Stimulated activated CD8-positive, alpha-beta memory T cell treated with anti-CD3 and anti-CD28 coated beads, Interleukin-15, amount 100 ng/mL, for 24 hours (primary cell): ENCODE results near the gene APOBEC3G.

Experiments
- DNase-seq: peaks from one replicate; pipeline ENCODE4 v3.0.0-alpha.2; 2020; ENCODE audit warnings: low read depth

The APOBEC3G gene

DNA sequence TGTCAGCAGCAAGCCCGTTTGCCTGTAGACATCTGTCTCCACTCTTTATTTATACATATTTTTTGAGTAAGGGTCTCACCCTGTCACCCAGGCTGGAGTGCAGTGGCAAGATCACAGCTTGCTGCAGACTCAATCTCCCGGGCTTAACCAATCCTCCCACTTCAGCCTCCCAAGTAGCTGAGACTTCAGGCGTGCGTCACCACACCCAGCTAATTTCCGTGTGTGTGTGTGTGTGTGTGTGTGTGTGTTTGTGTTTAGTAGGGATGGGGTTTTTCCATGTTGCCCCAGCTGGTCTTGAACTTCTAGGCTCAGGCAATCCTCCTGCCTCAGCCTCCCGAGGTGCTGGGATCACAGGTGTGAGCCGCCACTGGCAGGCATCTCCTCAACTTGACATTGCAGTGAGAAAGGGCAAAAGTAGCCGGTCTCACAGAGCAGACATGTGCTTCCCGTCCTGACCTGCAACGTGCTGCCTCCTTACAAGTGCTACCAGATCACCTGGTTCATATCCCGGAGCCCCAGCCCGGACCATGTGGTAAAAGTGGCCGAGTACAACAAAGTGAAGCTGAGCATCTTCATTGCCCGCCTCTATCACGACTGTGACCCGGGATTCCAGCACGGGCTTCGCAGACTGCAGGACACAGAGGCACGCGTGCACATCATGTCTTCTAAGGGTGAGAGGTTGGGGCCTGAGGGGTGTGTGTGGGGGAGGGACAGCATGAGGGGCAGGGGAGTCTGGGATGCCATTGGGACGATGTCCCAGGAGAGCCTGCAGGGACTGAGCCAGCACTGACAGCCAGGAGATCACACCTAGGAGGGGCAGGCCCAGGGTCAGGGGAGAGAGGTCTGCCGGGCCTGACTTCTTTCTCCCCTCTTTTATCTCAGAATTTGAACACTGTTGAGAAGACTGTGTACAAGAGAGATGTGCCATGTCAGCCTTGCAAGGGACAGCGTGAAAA lies 14.3 kb downstream of the APOBEC3G start:
- DNase-seq, result no peak

DNA sequence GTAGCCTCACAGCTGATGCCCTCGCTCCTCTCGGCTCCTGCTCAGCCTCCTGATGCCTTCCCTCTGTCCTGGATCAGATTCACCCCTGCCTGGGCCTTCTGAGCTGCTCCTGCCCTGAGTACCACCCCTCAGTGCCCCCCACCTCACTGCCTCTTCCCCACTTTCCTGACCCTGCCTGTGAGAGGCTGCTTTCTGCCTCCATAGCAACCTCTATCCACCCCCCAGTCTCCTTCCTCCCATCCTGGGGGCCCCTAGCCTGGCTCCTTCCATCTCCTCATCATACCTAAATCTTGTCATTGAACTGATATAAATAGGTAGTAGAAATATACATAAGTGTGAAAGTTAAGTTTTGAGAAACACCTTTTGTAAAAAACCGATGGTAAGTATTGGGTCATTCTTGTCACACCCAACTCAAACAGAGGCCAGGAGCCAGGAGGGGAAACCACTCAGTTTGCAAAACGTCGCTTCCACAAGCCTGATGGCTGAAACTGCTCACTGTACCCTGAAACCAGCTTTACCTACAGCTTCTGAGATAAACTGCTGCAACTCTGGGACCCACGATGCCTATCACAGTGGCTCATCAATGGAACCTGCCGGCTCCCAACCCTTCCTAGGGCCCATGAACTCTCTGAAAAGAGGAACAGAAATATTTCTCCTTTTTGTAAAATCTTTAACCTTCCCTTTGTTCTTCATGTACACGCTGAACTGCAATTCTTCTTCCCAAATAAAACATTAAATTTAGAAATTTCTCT lies 15.2 kb downstream of the APOBEC3G start:
- no peak for DNase-seq

DNA sequence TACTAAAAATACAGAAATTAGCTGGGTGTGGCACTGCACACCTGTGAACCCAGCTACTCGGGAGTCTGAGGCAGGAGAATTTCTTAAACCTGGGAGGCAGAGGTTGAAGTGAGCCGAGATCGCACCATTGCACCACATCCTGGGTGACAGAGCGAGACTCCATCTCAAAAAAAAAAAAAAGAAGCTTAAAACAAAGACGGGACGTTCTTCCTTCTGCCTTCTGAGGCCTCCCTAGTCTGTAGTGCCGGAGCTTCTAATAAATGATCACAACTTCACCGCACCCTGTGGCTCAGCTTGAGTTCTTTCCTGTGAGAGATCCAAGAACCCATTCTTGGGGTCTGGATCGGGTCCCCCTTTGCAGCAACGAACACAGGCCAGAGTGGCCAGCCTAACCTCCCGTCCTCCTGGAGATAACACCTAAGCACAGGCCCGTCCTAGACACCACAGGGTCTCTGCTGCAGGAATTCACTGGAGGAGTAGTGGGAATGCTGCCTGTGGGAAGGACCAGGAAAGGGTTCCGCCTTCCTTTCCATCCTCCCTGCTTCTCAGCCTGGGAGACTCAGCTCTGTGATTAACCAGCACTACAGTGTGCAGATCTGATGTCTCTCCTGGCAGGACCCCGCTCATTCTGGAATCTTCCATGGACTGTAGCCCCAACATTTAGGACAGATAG lies 17.8 kb downstream of the APOBEC3G start:
- DNase-seq, result no peak

DNA sequence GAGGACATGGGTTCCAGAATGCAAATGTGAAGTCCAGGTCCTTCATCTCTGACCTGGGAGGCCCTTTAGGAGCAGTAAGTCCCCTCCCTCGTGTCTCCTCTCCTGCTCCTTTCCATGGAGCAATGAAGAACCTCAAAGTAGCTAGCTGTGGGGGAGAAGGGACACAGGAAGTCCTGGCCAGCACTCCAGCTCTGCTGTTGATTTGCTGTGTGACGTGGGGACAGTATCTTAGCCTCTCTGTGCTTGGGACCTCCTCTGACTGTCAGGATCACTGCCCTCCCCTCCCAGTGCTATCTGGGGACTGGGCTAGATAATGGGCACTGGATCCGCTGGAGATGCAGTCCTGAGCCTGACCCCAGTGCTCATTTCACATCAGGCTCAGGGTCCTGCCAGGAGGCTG lies 18.9 kb downstream of the APOBEC3G start:
- DNase-seq, result no peak

DNA sequence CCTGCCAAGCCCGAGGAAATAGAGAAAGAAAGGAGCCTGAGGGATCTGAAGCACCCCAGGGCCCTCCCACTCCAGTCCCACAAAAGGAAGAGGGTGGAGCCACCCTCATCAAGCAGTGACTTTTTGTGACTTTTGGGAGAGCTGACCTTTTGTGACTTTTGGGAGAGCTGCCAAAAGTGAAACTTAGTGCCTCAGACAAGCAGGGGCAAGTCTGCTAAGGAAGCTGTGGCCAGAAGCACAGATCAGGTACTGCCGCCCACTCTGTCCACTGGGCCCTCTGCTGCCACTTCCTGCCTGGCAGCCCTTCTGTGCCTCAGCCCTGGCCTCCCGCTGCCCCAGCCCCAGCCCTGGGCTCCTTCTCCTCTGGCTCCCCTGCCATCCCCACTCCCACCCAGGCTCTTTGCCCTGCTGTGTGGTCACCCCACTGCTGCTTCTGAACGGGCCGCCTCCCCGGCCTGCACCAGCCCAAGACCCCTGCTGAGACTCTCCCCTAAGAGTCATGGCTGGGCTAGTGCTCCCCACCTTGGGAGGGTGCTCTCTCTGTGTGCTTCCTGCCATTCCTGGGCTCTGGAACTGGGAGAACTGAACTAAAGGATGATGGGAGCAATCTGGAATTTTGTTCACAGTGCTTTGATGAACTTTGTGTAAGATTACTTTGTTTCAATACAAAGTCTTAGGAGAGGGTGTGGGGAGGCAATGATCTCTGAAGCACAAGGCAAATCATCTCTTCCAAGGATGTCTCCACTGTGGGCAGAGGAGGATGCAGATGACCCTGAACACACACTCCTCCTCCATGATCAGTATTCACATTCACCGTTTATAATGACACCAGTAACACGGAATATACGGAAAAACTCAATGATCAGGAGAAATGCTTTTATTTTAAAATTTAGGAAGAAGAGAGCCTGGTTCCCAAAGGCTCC lies 20.3 kb downstream of the APOBEC3G start, which contains the start of gene APOBEC3H:
TSS of gene APOBEC3H (plus strand) at position 147 of the 923 bp plus-strand sequence. CDS start 3,035 bp downstream, outside the sequence.
- no peak for DNase-seq

DNA sequence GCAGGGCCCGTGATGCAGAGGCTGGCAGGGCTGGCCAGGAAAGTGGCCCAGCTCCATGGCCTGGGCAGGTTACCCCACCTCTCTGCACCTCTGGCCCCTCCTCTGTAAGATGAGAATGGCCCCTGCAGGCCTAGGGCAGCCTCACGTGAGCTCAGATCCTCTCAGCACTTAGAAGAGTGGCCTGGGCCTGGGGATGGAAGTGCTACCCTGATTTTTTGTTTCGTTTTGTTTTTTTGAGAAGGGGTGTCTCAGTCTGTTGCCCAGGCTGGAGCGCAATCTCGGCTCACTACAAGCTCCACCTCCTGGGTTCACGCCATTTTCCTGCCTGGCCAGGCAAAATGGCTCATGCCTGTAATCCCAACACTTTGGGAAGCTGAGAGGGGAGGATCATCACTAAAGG lies 21.0 kb downstream of the APOBEC3G start:
- DNase-seq, result no peak

DNA sequence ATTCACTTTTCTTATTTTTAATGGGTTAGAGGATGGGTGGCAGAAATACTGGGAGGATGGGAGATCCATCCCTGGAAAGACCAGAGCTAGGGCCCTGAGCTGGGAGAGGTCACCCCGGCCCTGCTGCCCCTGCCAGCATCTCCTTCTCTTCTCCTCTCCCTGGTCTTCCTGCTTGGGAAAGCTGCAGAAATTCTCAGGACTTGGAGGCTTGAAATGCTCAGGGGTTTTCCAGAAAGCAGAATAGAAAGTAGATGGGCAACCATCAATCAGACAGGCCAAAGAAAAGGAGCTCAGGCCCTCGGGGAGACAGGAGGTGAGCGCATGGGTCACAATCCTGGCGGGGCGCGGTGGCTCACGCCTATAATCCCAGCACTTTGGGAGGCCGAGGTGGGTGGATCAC lies 21.5 kb downstream of the APOBEC3G start:
- DNase-seq, result no peak

DNA sequence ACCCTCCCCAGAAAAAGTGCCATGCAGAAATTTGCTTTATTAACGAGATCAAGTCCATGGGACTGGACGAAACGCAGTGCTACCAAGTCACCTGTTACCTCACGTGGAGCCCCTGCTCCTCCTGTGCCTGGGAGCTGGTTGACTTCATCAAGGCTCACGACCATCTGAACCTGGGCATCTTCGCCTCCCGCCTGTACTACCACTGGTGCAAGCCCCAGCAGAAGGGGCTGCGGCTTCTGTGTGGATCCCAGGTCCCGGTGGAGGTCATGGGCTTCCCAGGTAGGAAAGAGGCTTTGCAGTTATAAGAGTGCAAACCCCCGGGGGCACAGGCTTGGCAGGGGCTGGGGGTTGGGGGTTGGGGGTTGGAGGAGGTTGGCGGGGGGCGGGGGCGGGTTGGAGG lies 24.2 kb downstream of the APOBEC3G start:
- no peak for DNase-seq

DNA sequence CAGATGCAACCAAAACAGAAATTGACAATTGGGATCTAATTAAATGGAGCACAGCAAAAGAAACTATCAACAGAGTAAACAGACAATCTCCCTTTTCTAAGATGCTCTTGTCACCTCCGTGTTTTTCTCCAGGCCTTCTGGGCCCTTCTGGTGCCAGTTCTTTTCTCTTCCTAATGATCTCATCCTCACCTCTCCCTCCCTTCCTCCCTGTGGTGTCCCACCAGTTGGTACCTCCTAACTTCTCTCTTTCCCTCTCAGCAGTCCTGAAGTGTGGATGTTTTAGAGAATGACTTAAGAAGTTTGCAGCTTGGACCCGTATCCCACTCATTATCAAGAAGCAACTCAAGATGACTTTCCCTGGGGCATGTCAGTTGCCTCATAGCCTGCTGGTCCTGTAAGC lies 26.4 kb downstream of the APOBEC3G start:
- no peak for DNase-seq

DNA sequence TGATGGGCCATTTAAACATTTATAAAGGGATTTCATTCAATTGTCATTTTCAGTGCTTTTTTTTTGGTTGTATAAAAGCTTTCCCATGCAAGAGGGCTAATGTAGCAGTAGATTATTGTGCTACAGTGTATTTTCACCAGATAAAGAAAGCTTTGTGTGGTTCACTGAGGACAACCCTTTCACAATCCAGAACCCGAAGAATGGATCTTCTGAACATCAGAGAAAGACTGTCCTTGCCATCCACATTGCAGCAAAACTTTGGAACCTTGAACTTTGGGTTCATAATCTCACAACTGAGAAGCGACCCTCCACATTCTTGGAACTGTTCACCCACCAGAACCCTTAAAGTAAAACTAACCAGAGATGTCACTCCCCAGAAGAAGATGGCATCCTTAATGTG lies 29.3 kb downstream of the APOBEC3G start:
- no peak for DNase-seq

DNA sequence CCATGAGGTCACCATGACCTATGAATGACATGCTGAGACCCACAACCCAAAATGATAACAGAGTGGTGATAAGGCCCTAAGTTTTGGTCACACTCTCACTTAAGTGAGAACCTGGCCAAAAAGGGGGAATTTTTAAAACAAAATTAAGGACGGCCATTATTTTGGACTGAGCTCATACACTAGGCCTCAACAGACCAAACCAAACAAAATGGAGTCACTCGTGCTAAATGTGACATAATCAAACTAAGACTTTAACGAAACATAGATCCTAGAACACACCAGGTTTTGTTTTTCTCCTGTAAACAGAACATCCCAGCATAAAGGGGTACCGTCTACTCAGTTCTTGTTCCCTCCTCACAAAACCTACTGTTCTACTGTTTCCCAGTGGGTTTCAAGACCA lies 31.4 kb downstream of the APOBEC3G start:
- no peak for DNase-seq

DNA sequence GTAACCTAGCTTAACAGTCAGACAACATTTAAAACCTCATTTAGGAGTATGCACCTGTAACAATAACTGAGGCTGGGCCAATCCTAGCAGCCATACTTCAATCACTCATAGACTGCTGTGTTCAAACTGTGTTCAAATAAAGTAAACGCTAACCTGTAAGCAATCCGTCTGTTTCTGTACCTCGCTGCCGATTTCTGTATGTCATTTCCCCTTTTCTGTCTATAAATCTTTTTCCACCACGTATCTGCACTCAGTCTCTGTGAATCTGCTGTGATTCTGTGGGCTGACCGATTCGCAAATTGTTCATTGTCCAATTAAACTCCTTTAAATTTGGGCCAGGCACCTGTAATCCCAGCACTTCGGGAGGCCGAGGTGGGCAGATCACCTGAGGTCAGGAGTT lies 32.3 kb downstream of the APOBEC3G start:
- no peak for DNase-seq

DNA sequence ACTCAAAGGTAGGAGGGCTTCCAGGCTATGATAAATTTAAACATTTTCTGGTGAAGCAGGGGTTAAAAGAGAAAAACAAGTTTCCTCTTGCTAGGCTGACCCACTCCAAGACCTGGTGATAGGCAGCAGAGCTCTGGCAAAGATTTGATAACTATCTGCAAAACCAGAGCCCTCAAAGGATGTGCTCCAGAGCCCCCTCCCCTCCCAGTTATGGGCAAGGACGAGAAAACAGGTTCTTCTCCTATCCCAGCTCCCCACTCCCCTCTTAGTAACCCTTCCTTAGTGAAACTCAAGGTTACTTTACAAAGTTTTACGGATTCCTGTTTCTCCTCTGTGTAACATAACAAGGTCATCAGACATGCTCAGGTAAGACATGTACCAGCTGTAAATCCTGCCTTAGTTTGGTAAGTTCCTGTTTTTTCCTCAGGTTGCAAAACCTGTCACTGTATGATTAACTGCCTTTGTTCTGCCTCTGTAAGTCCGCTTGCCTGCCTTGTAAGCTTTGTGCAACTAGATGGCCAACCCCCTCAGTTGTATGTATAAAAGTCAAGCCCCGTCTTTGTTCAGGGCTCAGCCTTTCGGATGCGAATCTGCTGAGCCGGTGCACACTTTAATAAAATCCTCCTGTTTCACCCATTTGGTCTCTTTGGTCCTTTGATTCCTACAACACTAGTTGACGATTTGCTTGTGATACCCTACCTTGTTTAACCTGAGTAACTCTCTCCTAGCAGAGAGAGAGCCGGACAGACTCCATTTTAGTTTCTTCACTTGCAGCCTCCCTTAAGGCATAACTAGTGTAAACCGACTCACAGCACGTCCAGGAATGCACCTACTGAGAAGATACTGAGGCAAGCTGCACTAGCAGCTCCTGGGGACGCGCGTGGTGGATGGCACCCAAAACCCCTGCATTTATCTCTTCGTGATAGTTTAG lies 33.8 kb downstream of the APOBEC3G start:
- DNase-seq, result no peak

DNA sequence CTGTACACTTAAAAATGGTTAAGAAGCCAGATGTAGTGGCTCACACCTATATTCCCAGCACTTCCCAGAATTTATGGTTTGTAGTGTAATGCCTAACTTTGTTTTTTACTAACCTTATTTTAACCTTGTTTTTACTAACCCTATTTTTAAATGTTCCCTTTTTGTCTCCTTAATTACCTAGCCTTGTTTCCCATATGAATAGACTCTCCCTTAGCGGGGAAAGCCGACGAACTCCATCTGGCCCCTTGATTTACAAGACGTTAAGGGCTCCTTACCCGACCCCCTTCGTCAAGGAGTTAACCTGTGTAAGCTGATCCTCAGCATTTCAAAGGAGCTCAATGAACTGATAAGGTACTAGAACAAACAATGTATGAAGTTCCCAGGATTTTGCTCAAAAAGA lies 37.0 kb downstream of the APOBEC3G start:
- DNase-seq, result no peak

DNA sequence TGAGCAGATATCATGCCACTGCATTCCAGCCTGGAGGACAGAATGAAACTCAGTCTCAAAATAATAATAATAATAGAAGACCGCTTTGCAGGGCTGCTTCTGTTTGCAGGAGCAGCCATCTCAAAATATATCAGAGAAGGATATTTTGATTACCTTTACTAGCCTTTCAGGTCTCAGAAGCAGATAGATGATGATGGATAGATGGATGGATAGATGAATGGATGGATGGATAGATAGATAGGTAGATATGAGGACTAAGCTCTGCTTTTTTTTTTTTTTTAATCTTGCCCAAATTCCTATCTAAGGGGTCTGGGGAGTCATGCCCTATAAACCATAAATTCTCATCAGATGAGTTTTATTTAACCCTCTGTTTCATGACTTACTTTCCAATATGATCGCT lies 38.5 kb downstream of the APOBEC3G start:
- no peak for DNase-seq

DNA sequence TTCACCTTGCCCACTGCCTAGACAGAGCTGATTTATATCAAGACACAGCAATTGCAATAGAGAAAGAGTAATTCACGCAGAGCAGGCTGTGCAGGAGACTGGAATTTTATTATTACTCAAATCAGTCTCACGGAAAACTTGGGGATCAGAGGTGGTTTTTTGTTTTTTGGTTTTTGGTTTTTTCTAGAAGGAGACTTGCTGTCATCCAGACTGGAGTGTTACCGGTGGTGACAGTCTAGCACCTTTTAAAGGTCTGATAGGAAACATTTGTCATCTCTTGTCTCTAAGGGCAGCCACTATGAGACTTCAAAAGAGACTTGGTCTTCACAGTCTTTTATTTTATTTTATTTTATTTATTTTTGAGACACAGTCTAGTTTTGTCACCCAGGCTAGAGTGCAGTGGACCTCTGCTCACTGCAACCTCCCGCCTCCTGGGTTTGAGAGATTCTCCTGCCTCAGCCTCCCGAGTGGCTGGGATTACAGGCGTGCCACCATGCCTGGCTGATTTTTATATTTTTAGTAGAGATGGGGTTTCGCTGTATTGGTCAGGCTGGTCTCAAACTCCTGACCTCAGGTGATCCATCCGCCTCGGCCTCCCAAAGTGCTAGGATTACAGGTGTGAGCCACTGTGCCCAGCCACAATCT lies 39.0 kb downstream of the APOBEC3G start:
- DNase-seq, result no peak

DNA sequence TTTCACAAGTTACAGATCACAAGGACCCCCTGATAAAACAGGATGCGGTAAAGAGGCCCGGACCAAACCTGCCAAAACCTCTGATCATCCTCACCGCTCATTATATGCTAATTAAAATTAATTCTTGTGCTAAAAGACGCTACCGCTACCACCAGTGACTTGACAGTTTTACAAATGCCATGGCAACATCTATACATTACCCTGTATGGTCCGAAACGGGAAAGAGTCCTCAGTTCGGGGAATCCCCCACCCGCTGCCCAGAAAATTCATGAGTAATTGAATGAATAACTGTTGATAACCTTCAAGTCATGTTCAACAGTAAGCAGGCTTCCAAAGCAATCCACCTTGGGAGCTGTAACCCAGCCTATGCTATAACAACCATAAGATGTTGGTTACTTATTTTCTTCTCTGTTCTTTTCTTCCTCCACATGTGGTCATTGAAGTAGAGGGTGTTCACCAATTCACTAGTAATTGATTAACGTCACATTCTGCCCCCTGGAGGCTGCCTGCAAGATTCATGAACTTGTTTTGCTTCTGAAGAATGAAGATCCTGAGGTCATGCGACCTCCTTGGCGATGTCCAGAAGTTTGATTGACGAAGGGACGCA lies 40.6 kb downstream of the APOBEC3G start:
- peak; percentile 17 for DNase-seq

DNA sequence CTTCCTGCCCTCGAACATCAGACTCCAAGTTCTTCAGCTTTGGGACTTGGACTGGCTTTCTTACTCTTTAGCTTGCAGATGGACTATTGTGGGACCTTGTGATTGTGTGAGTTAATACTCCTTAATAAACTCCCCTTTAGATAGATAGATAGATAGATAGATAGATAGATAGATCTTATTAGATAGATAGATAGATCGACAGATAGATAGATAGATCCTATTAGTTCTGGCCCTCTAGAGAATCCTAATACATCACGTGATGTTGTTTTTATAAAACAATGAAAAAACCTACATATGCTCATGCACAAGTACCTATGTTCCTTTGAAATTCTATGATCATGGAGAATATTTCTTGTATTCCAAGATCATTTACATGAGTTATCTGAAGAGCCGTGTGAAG lies 43.9 kb downstream of the APOBEC3G start:
- DNase-seq, result no peak

DNA sequence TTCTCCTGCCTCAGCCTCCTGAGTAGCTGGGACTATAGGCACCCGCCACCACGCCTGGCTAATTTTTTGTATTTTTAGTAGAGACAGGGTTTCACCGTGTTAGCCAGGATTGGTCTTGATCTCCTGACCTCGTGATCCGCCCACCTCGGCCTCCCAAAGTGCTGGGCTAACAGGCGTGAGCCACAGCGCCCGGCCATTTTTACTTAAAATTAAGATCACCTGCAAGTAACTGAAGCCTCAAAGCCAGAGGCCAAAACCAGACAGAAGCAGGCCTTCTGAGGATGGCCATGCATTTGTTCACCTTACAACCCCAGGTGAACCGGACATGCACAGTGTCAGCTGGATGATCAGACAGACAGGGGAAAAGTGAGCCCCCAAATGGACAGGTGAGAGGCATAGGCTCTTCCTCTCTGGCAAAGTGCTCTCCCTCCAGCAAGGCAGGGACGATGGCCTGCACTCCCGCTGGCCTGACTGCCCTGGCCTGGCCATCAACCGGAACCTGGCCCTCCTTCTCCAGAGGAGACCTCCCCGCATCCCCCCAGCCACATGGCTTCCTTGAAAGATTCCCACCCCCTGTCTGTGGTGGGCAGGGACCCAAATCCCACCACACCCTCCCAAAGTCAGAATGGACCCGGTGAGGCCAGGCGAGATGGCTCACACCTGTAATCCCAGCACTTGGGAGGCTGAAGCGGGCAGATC lies 45.8 kb downstream of the APOBEC3G start:
- no peak for DNase-seq
